Lower leg skin (tissue), 3 donors: ENCODE measurements around the gene EFEMP1.

ENCODE experiments used
- CTCF ChIP-seq, 3 donors: fragments of 450-650 bp; IDR thresholded peaks; one replicate each; pipeline ENCODE4 v1.5.1; 2016; ENCODE audit warnings: antibody characterized with exemption in 3 of 3, mild to moderate bottlenecking in 3 of 3, moderate library complexity in 2 of 3
- POLR2A ChIP-seq, 2 donors: fragments of 450-650 bp; IDR thresholded peaks; one replicate each; pipeline ENCODE4 v1.6.1; 2016 to 2017; ENCODE audit warnings: antibody characterized with exemption in 2 of 2, mild to moderate bottlenecking in 1 of 2, moderate library complexity in 1 of 2

GRCh38 chr2:55888936-55889335 is 34.6 kb downstream of the EFEMP1 start:
- no peak for TF ChIP-seq POLR2A (IDR thresholded peaks at IDR 0.05)
- no peak for TF ChIP-seq CTCF (IDR thresholded peaks at IDR 0.05)
